Esophagus squamous epithelium (tissue), 5 donors: ENCODE measurements around the gene SLC14A1. TPM values are rescaled to one million over a fixed set of nuclear protein-coding genes. Genes with fewer than 3 reads are reported as not detected.

Source experiments
- DNase-seq: peaks from one replicate; lab custom pipeline; 2025; lab: John Stamatoyannopoulos, UW
- H3K27ac ChIP-seq, 4 donors: fragments of 200-600 bp; sonication (generic); one replicate each; pipeline ENCODE4 v1.5.1; 2016 to 2019; ENCODE audit warnings: mild to moderate bottlenecking in 1 of 4
- H3K27me3 ChIP-seq, 4 donors: fragments of 200-600 bp; sonication (generic); 1 replicate in 3 of 4; 2 replicates in 1 of 4; pipeline versions ENCODE4 v1.5.1 to v1.6.0; 2017 to 2021; ENCODE audit warnings: antibody characterized with exemption in 1 of 4
- H3K36me3 ChIP-seq, 3 donors: fragments of 200-600 bp; sonication (generic); one replicate each; pipeline ENCODE4 v1.5.1; 2016 to 2019
- H3K4me1 ChIP-seq, 3 donors: fragments of 200-600 bp; sonication (generic); one replicate each; pipeline ENCODE4 v1.5.1; 2017 to 2019
- H3K4me3 ChIP-seq, 4 donors: fragments of 200-600 bp; sonication (generic); 1 replicate in 3 of 4; 2 replicates in 1 of 4; pipeline ENCODE4 v1.5.1; 2016 to 2019; ENCODE audit warnings: mild to moderate bottlenecking in 2 of 4, moderate library complexity in 1 of 4
- H3K9me3 ChIP-seq, 3 donors: fragments of 200-600 bp; sonication (generic); one replicate each; pipeline ENCODE4 v1.5.1; 2016 to 2019
- CTCF ChIP-seq, 6 experiments: fragments of 450-650 bp in 4 of 6; fragments of 200-600 bp in 2 of 6; sonication (generic) in 2 of 6; IDR thresholded peaks; one replicate each; pipeline ENCODE4 v1.5.1; 2016 to 2019; ENCODE audit warnings: antibody characterized with exemption in 6 of 6, mild to moderate bottlenecking in 4 of 6, moderate library complexity in 4 of 6
- POLR2A ChIP-seq, 4 donors: fragments of 450-650 bp; IDR thresholded peaks; one replicate each; pipeline ENCODE4 v1.6.1; 2017; ENCODE audit warnings: antibody characterized with exemption in 4 of 4, mild to moderate bottlenecking in 4 of 4, moderate library complexity in 3 of 4
- WGBS, 2 donors: methylation state at CpG; one replicate each; pipeline ENCODE4 v1.1.5; 2018; 5-methylcytosine and 5-hydroxymethylcytosine counted together
- intact Hi-C: fragments of 100-400 bp; cut with DNase I; formaldehyde crosslinking; loops from one replicate; pipeline ENCODE4 v1.15.0; 2022
- total RNA-seq, 4 donors: library from RNA; depleted of rRNA; stranded (reverse); fragments of >200 nt; gene quantifications; one replicate each; pipeline ENCODE4 v1.1.0, GENCODE V29; 2016
- donor health status: DM: yes; HTN: yes; CAD: no.

SLC14A1 gene
- total RNA-seq, 4 donors from 2014 or later, result 0.53 to 1.1 (median 0.53) TPM; not detected in 1

DNA sequence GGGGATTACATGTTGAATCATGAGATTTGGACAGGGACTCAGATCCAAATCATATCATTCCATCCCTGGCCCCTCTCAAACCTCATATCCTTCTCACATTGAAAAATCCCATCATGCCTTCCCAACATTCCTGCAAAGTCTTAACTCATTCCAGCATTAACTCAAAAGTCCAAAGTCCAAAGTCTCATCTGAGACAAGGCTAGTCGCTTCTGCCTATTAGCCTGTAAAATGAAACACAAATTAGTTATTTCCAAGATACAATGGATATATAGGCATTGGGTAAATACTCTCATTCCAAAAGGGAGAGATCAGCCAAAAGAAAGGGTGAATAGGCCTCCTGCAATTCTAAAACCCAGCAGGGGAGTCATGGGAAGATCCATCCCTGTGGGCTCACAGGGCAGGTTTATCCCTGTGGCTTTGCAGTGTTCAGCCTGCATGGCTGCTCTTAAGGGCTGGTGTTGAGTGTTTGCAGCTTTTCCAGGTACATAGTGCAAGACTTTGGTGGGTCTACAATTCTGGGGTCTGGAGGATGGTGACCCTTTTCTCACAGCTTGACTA is 21.2 kb upstream of the SLC14A1 start:
- TF ChIP-seq CTCF (IDR thresholded peaks at IDR 0.05) (no peak), POLR2A (IDR thresholded peaks at IDR 0.05) (no peak)
- Histone ChIP-seq H3K9me3 (peaks cover 0 to 15% (median 6%) of the 10 kb centered on the region in 3 donors), H3K4me1 (no peaks in the 10 kb centered on the region), H3K4me3 (no peak overlapping the region), H3K27me3 (peaks cover 0 to 3% (median 0%) of the 10 kb centered on the region in 4 donors), H3K36me3 (no peaks in the 10 kb centered on the region), H3K27ac (no peak overlapping the region)
- no peak for DNase-seq
- intact Hi-C loops, result no loop called here
- 73 to 75% methylated on average over 1 of the region's 1 CpG for WGBS, 2 donors

GRCh38 chr18:45708831-45709230 is 15.2 kb upstream of the SLC14A1 start:
- Histone ChIP-seq H3K4me1 (no peaks in the 10 kb centered on the region), H3K36me3 (no peaks in the 10 kb centered on the region), H3K27me3 (peaks cover 0 to 42% (median 0%) of the 10 kb centered on the region in 4 donors), H3K27ac (no peak overlapping the region), H3K9me3 (peaks cover 0 to 17% (median 7%) of the 10 kb centered on the region in 3 donors), H3K4me3 (no peak overlapping the region)
- intact Hi-C loops, result no loop called here
- no peak for DNase-seq
- TF ChIP-seq POLR2A (IDR thresholded peaks at IDR 0.05), result no peak
- 68 to 77% methylated on average over 4 of the region's 4 CpGs for WGBS, 2 donors

- H3K27ac ChIP-seq, result no peak overlapping the region
- peaks cover 0 to 70% (median 0%) of the 10 kb centered on the region in 4 donors for H3K27me3 ChIP-seq
- no peak for TF ChIP-seq POLR2A (IDR thresholded peaks at IDR 0.05)
- TF ChIP-seq CTCF (IDR thresholded peaks at IDR 0.05), result no peak
- H3K36me3 ChIP-seq, result no peaks in the 10 kb centered on the region
- intact Hi-C loops, result no loop called here
- no peak overlapping the region for H3K4me3 ChIP-seq
- no peak for DNase-seq
- no peaks in the 10 kb centered on the region for H3K4me1 ChIP-seq
- H3K9me3 ChIP-seq, result peaks cover 0 to 12% (median 7%) of the 10 kb centered on the region in 3 donors
Measured at GRCh38 chr18:45712061-45712460, 11.9 kb upstream of the SLC14A1 start.

- Histone ChIP-seq H3K4me3 (no peak overlapping the region), H3K27ac (no peak overlapping the region), H3K36me3 (no peaks in the 10 kb centered on the region), H3K4me1 (no peaks in the 10 kb centered on the region), H3K9me3 (peaks cover 0 to 12% (median 7%) of the 10 kb centered on the region in 3 donors), H3K27me3 (peaks cover 0 to 78% (median 0%) of the 10 kb centered on the region in 4 donors)
- TF ChIP-seq CTCF (IDR thresholded peaks at IDR 0.05) (no peak), POLR2A (IDR thresholded peaks at IDR 0.05) (no peak)
- intact Hi-C loops, result no loop called here
- WGBS, 2 donors, result 94 to 100% methylated on average over 1 of the region's 1 CpG
- no peak for DNase-seq
Measured at GRCh38 chr18:45713239-45713638, 10.7 kb upstream of the SLC14A1 start.

DNA sequence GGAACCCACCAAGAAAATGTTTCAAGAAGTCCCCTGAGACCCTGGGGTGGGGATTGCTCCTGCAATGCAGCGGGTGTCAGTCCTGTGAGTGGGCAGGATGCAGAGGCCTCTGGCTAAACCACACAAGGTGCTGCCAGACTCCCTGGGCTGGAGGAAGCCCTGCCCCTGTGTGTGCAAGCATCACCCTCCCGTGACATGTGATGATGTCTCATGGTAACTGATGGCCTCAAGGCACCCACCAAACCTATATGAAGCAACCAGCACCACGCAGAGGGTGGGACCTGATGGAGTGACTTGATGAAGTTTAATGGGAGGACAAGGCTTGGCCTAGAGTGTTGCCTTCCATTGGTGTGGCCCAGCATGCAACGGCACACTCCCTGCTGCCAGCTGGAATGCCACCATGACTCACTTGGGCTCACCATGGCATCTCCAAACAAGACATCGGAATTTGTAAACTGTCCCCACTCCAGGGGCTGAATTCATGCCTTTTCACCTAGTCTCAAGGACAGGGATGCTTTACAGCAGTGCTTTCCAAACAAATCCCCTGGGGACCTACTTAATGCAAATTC is 8.7 kb upstream of the SLC14A1 start:
- intact Hi-C loops, result no loop called here
- TF ChIP-seq CTCF (IDR thresholded peaks at IDR 0.05) (no peak), POLR2A (IDR thresholded peaks at IDR 0.05) (no peak)
- H3K27me3 ChIP-seq, result peaks cover 0 to 89% (median 0%) of the 10 kb centered on the region in 4 donors
- no peak overlapping the region for H3K27ac ChIP-seq
- no peaks in the 10 kb centered on the region for H3K9me3 ChIP-seq
- H3K4me3 ChIP-seq, result no peak overlapping the region
- no peak for DNase-seq
- WGBS, 2 donors, result 76 to 80% methylated on average over 3 to 5 of the region's 5 CpGs
- H3K36me3 ChIP-seq, result no peaks in the 10 kb centered on the region
- H3K4me1 ChIP-seq, result no peaks in the 10 kb centered on the region
